RWPE1 (cell line): ENCODE data around the gene ELMOD1.

Experiments used
- CTCF ChIA-PET: fragments of 350-600 bp; sonication (Branson Sonifier 250); formaldehyde crosslinking; extraction: SDS; loops from one replicate; lab custom pipeline; 2021; lab: Yijun Ruan, JAX
- POLR2A ChIA-PET: fragments of 400-600 bp; formaldehyde crosslinking; extraction: SDS; loops from one replicate; lab custom pipeline; 2020; ENCODE audit warnings: antibody characterized with exemption; ENCODE audit not compliant: low non-redundant PET; lab: Yijun Ruan, JAX
- DNase-seq: peaks from one replicate; pipeline ENCODE4 v3.0.0; 2012; ENCODE audit warnings: low spot score
- H3K27ac ChIP-seq: fragments of 450-650 bp; 2 replicates; pipeline ENCODE4 v1.5.1; 2017
- TF ChIP-seq, protein P1 (sequence below): fragments of 450-650 bp; conservative IDR thresholded peaks from 2 replicates; pipeline ENCODE4 v1.5.1; 2017; ENCODE audit warnings: low read depth, mild to moderate bottlenecking

The ELMOD1 gene

GRCh38 chr11:107609400-107610218, 18.7 kb downstream of the ELMOD1 start:
- CTCF ChIA-PET: interaction anchor here (0.6 to 0.7 kb wide), 2 partner anchors 18 to 43 kb away, joined by 3 read pairs; no protein-coding TSS in a partner anchor
- TF ChIP-seq, protein P1, sequence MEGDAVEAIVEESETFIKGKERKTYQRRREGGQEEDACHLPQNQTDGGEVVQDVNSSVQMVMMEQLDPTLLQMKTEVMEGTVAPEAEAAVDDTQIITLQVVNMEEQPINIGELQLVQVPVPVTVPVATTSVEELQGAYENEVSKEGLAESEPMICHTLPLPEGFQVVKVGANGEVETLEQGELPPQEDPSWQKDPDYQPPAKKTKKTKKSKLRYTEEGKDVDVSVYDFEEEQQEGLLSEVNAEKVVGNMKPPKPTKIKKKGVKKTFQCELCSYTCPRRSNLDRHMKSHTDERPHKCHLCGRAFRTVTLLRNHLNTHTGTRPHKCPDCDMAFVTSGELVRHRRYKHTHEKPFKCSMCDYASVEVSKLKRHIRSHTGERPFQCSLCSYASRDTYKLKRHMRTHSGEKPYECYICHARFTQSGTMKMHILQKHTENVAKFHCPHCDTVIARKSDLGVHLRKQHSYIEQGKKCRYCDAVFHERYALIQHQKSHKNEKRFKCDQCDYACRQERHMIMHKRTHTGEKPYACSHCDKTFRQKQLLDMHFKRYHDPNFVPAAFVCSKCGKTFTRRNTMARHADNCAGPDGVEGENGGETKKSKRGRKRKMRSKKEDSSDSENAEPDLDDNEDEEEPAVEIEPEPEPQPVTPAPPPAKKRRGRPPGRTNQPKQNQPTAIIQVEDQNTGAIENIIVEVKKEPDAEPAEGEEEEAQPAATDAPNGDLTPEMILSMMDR: no peak
- POLR2A ChIA-PET: no interaction called here
- no peak overlapping the region for H3K27ac ChIP-seq
- DNase-seq: no peak

DNA sequence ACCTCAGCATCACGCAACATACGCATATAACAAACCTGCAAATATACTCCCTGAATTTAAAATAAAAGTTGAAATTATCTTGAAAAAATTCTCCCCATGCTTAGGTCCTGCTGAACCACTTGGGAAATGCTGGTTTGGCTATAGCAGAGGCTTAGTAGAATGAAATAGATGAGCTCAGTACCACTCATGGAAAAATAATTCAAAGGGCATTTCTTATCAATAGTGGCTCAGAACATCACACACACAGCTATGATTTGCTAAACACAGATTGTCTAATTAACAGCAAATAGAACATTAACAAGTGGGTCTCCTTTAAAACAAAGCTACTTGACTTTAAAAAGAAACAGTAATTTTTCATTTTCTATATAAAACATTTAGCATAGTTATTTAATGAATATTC, 21.5 kb downstream of the ELMOD1 start:
- H3K27ac ChIP-seq: no peak overlapping the region
- ChIA-PET CTCF (no interaction called here), POLR2A (no interaction called here)
- DNase-seq: no peak
- TF ChIP-seq, protein P1: no peak

GRCh38 chr11:107619926-107620325, 29.0 kb downstream of the ELMOD1 start:
- H3K27ac ChIP-seq: no peak overlapping the region
- TF ChIP-seq, protein P1: no peak
- ChIA-PET POLR2A (no interaction called here), CTCF (no interaction called here)
- DNase-seq: no peak

DNA sequence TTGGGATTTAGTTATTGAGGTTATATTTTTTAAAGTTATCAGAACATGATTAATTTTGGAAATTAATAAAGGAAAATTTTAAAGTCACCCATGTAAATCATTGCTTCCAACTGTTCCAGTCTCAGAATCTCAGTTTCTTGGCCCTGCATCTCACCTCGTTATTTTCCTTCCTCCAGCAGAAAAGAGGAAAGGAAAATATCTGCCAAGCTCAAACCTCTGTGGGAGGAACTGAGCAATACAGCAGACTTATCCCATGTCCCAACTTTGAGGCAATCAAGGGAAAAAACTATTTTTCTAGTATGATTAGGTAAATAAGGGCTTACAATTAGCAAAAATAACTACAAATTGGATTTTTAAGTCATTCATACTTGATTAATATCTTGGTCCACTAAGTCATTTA, 30.1 kb downstream of the ELMOD1 start:
- TF ChIP-seq, protein P1: no peak
- no peak overlapping the region for H3K27ac ChIP-seq
- POLR2A ChIA-PET: no interaction called here
- DNase-seq: no peak
- CTCF ChIA-PET: interaction anchor here (0.6 kb wide), 3 partner anchors 9 to 50 kb away, joined by 3 read pairs; no protein-coding TSS in a partner anchor

DNA sequence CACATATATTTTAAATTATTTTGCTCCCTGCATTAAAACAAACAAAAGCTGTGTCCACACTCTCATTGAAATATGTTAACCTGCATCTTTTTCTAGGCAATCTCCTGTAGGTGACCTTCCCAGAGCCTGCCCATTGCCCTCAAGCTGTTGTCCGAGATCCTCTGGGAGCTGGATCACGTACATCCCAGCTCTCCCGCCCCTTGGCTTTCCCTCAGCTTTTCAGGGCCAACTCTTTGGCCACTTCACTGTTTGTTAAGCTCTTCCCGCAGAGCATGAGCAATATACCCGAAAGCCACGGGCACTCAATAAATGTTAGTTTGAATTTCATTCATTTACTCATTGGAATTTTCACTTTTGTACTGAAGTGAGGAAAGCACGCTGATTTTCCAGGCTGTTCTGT, 32.2 kb downstream of the ELMOD1 start:
- DNase-seq: no peak
- no peak overlapping the region for H3K27ac ChIP-seq
- POLR2A ChIA-PET: no interaction called here
- CTCF ChIA-PET: interaction anchor here (0.5 kb wide), 1 partner anchor 256 kb away, joined by 3 read pairs; no protein-coding TSS in a partner anchor
- TF ChIP-seq, protein P1: no peak

- no peak overlapping the region for H3K27ac ChIP-seq
- TF ChIP-seq, protein P1: no peak
- no peak for DNase-seq
- ChIA-PET CTCF (no interaction called here), POLR2A (no interaction called here)
These were observed 34.2 kb downstream of the ELMOD1 start for GRCh38 chr11:107624983-107625684.
